Keratinocyte (primary cell): Measurements from ENCODE around the gene KHDC4. TPM values are rescaled to one million over a fixed set of nuclear protein-coding genes. Genes with fewer than 3 reads are reported as not detected.
"Not testable (repeated sequence)": the region's sequence is repeated elsewhere in the genome, so short reads cannot be mapped to it uniquely, and the experiment has no call there.

ENCODE experiments used
- DNase-seq: peaks from one replicate; pipeline ENCODE4 v3.0.0-alpha.2; 2011; ENCODE audit warnings: low read depth, missing footprints, low spot score
- FAIRE-seq: peaks from 2 replicates; lab custom pipeline; 2011; peaks lifted over from hg19 to GRCh38; lab: Jason Lieb, UNC
- H2AFZ ChIP-seq: 2 replicates; pipeline ENCODE4 v1.6.0; 2012; ENCODE audit warnings: low read length, control low read depth, inconsistent platforms; ENCODE audit not compliant: control insufficient read depth
- H3K27ac ChIP-seq: 2 replicates; pipeline ENCODE4 v1.5.1; 2011; ENCODE audit warnings: low read length; ENCODE audit not compliant: control insufficient read depth, insufficient read depth
- H3K27me3 ChIP-seq: 3 replicates; pipeline ENCODE4 v1.6.0; 2011; ENCODE audit warnings: low read length; ENCODE audit not compliant: control insufficient read depth, insufficient read depth; ENCODE audit errors: extremely low read depth
- H3K36me3 ChIP-seq, 2 experiments: 2 replicates in 1 of 2; 3 replicates in 1 of 2; pipeline ENCODE4 v1.5.1; 2011; ENCODE audit warnings: low read length in 2 of 2, mild to moderate bottlenecking in 1 of 2; ENCODE audit not compliant: control insufficient read depth in 2 of 2, insufficient read depth in 2 of 2; ENCODE audit errors: extremely low read depth in 1 of 2
- H3K4me1 ChIP-seq: 3 replicates; pipeline ENCODE4 v1.5.1; 2011; ENCODE audit warnings: low read length; ENCODE audit not compliant: control insufficient read depth, insufficient read depth; ENCODE audit errors: extremely low read depth
- H3K4me2 ChIP-seq: 3 replicates; pipeline ENCODE4 v1.6.0; 2011; ENCODE audit warnings: low read depth, low read length; ENCODE audit not compliant: control insufficient read depth, insufficient read depth; ENCODE audit errors: extremely low read depth
- H3K4me3 ChIP-seq, 3 experiments: fragments of 200-600 bp in 1 of 3; sonication (generic) in 1 of 3; 2 replicates in 2 of 3; 3 replicates in 1 of 3; pipeline ENCODE4 v1.5.1; 2011 to 2016; ENCODE audit warnings: low read length in 3 of 3, mild to moderate bottlenecking in 3 of 3, control low read depth in 2 of 3, inconsistent platforms in 1 of 3, low read depth in 1 of 3, mixed read lengths in 1 of 3, mixed run types in 1 of 3, moderate library complexity in 1 of 3; ENCODE audit not compliant: control insufficient read depth in 2 of 3, insufficient read depth in 2 of 3; ENCODE audit errors: extremely low read depth in 1 of 3
- H3K79me2 ChIP-seq: 2 replicates; pipeline ENCODE4 v1.6.0; 2012; ENCODE audit warnings: low read length; ENCODE audit not compliant: control insufficient read depth, insufficient read depth
- H3K9ac ChIP-seq: 3 replicates; pipeline ENCODE4 v1.6.0; 2011; ENCODE audit warnings: low read length; ENCODE audit not compliant: control insufficient read depth, insufficient read depth; ENCODE audit errors: extremely low read depth
- H3K9me1 ChIP-seq: 3 replicates; pipeline ENCODE4 v1.6.0; 2011; ENCODE audit warnings: low read length; ENCODE audit not compliant: control insufficient read depth, insufficient read depth; ENCODE audit errors: extremely low read depth
- H3K9me3 ChIP-seq: 2 replicates; pipeline ENCODE4 v1.5.1; 2012; ENCODE audit warnings: low read depth, low read length; ENCODE audit not compliant: control insufficient read depth
- H4K20me1 ChIP-seq: 3 replicates; pipeline ENCODE4 v1.6.0; 2011; ENCODE audit warnings: low read length; ENCODE audit not compliant: control insufficient read depth, insufficient read depth; ENCODE audit errors: extremely low read depth
- CTCF ChIP-seq, 3 experiments: IDR thresholded peaks in 1 of 3; conservative IDR thresholded peaks in 1 of 3; optimal IDR thresholded peaks in 1 of 3; 2 replicates in 2 of 3; 3 replicates in 1 of 3; pipeline versions ENCODE3 to v1.5.1; 2011; ENCODE audit warnings: low read length in 3 of 3, mild to moderate bottlenecking in 3 of 3, moderate library complexity in 2 of 3, control low read depth in 1 of 3, inconsistent platforms in 1 of 3; ENCODE audit not compliant: insufficient read depth in 2 of 3; ENCODE audit errors: extremely low read depth in 1 of 3
- EZH2 ChIP-seq: IDR thresholded peaks from one replicate; pipeline ENCODE4 v1.6.1; 2012; ENCODE audit warnings: inconsistent platforms, mild to moderate bottlenecking, low read length, moderate library complexity
- dilution Hi-C: fragments of 300-500 bp; cut with MboI; formaldehyde crosslinking; loops from one replicate; pipeline ENCODE4 v1.7.0; 2020; ENCODE audit warnings: low sequenced_read_pairs; ENCODE audit not compliant: extremely low pct_ligation_motif_present
- polyA plus RNA-seq, 5 experiments: library from polyadenylated mRNA; depleted of rRNA in 3 of 5; stranded (reverse) in 3 of 5; stranded (forward) in 1 of 5; unstranded in 1 of 5; fragments of >200 nt; gene quantifications; 1 replicate in 1 of 5; 2 replicates in 3 of 5; 3 replicates in 1 of 5; pipeline versions ENCODE4 v1.2.1 to v1.2.3, GENCODE V29; 2011 to 2012; ENCODE audit warnings: missing spikeins in 2 of 5, low read depth in 1 of 5, low replicate concordance in 1 of 5

KHDC4 gene
- polyA plus RNA-seq, 1 donor (not counting 4 experiments of a cell fraction or from before 2014, with no cell fraction given) = 51.3 TPM

DNA sequence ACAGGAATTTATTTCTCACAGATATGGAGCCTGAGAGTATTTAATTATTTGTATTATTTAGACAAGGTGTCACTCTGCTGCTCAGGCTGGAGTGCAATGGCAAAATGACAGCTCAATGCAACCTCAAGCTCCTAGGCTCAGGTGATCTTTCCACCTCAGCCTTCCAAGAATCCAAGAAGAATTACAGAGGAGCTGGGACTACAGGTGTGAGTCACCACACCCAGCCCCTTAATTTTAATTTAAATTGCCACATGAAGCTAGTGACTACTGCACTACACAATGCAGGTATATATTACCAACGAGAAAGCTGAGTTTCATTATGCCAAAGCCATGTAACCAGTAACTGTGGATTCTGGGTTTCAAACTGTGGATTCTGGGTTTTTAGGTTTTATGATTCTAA, 2.1 kb downstream of the KHDC4 start:
- Histone ChIP-seq H3K9me3 (no peaks in the 10 kb centered on the region), H3K27me3 (no peaks in the 10 kb centered on the region), H3K4me2 (peak overlapping the region; percentile 88), H3K9ac (peak overlapping the region; percentile 66), H3K4me3 (peak overlapping the region; percentile 12 to 93 (median 87)), H4K20me1 (peaks cover 5% of the 10 kb centered on the region), H3K79me2 (peaks cover 62% of the 10 kb centered on the region), H3K27ac (peak overlapping the region; percentile 96), H3K9me1 (peaks cover 3% of the 10 kb centered on the region), H3K4me1 (peaks cover 38% of the 10 kb centered on the region), H3K36me3 (peaks cover 9 to 36% of the 10 kb centered on the region in 2 experiments), H2AFZ (no peak overlapping the region)
- FAIRE-seq (no peak), DNase-seq (no peak)
- TF ChIP-seq CTCF (optimal IDR thresholded peaks at IDR 0.05 in 1 of 3, IDR thresholded peaks at IDR 0.05 in 1 of 3, conservative IDR thresholded peaks at IDR 0.05 in 1 of 3; ENCODE audit: extremely low read depth in 1 of 3, insufficient read depth in 2 of 3, low read length in 3 of 3) (no peak), EZH2 (no peak)
- dilution Hi-C loops = no loop called here

DNA sequence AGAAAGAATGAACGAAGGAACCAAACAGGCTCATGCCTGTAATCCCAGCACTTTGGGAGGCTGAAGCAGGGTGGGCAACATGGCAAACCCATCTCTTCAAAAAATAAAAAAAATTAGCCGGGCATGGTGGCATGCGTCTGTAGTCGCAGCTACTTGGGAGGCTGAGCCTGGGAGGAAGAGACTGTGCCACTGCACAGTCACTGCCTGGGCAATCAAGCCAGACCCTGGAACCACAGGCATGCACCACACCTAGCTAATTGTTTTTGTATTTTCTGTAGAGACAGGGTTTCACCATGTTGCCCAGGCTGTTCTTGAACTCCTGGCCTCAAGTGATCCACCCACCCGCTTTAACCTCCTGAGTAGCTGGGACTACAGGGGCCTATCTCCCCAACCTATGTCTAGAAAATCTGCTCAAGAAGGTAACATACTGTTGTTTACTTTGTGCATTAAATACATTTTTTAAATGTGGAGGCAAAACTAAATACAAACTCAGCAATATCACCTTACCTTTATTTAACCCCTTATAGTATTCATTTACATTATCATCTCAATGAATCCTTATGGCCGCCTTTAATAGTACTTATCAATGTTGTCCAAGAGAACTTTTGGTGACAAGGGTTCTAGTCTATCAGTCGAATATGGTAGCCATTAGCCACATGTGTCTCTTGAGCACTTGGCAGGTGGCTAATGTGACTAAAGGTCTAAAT, 2.7 kb downstream of the KHDC4 start:
- peaks cover 15 to 42% of the 10 kb centered on the region in 2 experiments for H3K36me3 ChIP-seq
- H3K9ac ChIP-seq = peak overlapping the region; percentile 28
- H3K9me3 ChIP-seq = no peaks in the 10 kb centered on the region
- TF ChIP-seq EZH2 (no peak), CTCF (optimal IDR thresholded peaks at IDR 0.05 in 1 of 3, IDR thresholded peaks at IDR 0.05 in 1 of 3, conservative IDR thresholded peaks at IDR 0.05 in 1 of 3; ENCODE audit: extremely low read depth in 1 of 3, insufficient read depth in 2 of 3, low read length in 3 of 3) (no peak)
- H3K4me1 ChIP-seq = peaks cover 38% of the 10 kb centered on the region
- H3K4me2 ChIP-seq = peak overlapping the region; percentile 88
- peaks cover 3% of the 10 kb centered on the region for H3K9me1 ChIP-seq
- H3K27ac ChIP-seq = peak overlapping the region; percentile 96
- no peak overlapping the region for H2AFZ ChIP-seq
- no peak for DNase-seq
- dilution Hi-C loops = no loop called here
- FAIRE-seq = no peak
- peaks cover 5% of the 10 kb centered on the region for H4K20me1 ChIP-seq
- no peaks in the 10 kb centered on the region for H3K27me3 ChIP-seq
- peak overlapping the region; percentile 12 to 93 (median 15) for H3K4me3 ChIP-seq
- H3K79me2 ChIP-seq = peaks cover 68% of the 10 kb centered on the region

DNA sequence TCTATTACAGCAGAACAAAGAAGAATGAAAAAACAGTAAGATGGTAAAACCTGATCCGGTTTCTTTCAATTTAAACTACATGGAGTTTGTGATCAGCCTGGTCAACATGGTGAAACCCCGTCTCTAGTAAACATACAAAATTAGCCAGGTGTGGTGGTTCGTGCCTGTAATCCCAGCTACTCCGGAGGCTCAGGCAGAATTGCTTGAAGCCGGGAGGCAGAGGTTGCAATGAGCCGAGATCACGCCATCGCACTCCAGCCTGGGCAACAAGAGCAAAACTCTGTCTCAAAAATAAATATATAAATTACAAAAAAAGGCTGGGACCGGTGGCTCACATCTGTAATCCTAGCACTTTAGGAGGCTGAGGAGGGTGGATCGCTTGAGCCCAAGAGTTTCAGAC, 3.5 kb downstream of the KHDC4 start:
- H3K9ac ChIP-seq = peak overlapping the region; percentile 28
- H2AFZ ChIP-seq, H3K27me3 ChIP-seq, DNase-seq, H4K20me1 ChIP-seq, dilution Hi-C loops, H3K4me3 ChIP-seq, FAIRE-seq, H3K9me1 ChIP-seq, H3K9me3 ChIP-seq: not testable (repeated sequence)
- H3K79me2 ChIP-seq = peaks cover 72% of the 10 kb centered on the region
- peaks cover 38% of the 10 kb centered on the region for H3K4me1 ChIP-seq
- peak overlapping the region; percentile 96 for H3K27ac ChIP-seq
- H3K4me2 ChIP-seq = peak overlapping the region; percentile 7
- H3K36me3 ChIP-seq = peaks cover 18 to 49% of the 10 kb centered on the region in 2 experiments
